ENCODE measurements around the gene NMB. TPM values are rescaled to one million over a fixed set of nuclear protein-coding genes. Genes with fewer than 3 reads are reported as not detected.

NMB gene
- total and polyA plus RNA-seq, 2 of the 13 experiments (the other 11 are each of a cell fraction or from before 2014, with no cell fraction given): 10.4 to 25.4 TPM

- no peak for TF ChIP-seq KDM2A (CRISPR knock-in tag; IDR thresholded peaks at IDR 0.05; ENCODE audit: borderline replicate concordance, low read depth)
- no peak for TF ChIP-seq ZNF546 (CRISPR knock-in tag; conservative IDR thresholded peaks at IDR 0.05)
- no peak for TF ChIP-seq ZNF101 (CRISPR knock-in tag; IDR thresholded peaks at IDR 0.05; ENCODE audit: borderline replicate concordance, low read depth)
- TF ChIP-seq ZNF34 (CRISPR knock-in tag; IDR thresholded peaks at IDR 0.05; ENCODE audit: borderline replicate concordance): no peak
- no peak for TF ChIP-seq RNF2 (conservative IDR thresholded peaks at IDR 0.05; ENCODE audit: low read depth)
- no peak for TF ChIP-seq SKI (IDR thresholded peaks at IDR 0.05; ENCODE audit: partially characterized antibody)
- TF ChIP-seq ZBTB46 (CRISPR knock-in tag; IDR thresholded peaks at IDR 0.05; ENCODE audit: borderline replicate concordance): no peak
- TF ChIP-seq SATB2 (CRISPR knock-in tag; IDR thresholded peaks at IDR 0.05): no peak
- TF ChIP-seq DRAP1 (CRISPR knock-in tag; IDR thresholded peaks at IDR 0.05): no peak
- no peak for TF ChIP-seq SMAD3 (CRISPR knock-in tag; IDR thresholded peaks at IDR 0.05)
- TF ChIP-seq BRF2 (CRISPR knock-in tag; IDR thresholded peaks at IDR 0.05): no peak
- no peak for TF ChIP-seq EP300 (IDR thresholded peaks at IDR 0.05; ENCODE audit: low read depth in 2 of 2, low read length in 2 of 2)
- TF ChIP-seq EP300 (CRISPR knock-in tag; IDR thresholded peaks at IDR 0.05; ENCODE audit: borderline replicate concordance): no peak
Measured at GRCh38 chr15:84684092-84684491, 26.1 kb upstream of the NMB start (continued).
